DOHH2 (cell line): ENCODE results near the gene GNG12.

ENCODE experiments used
- H3F3A ChIP-seq: fragments of 200-600 bp; sonication (generic), shearing (Covaris generic); 2 replicates; pipeline ENCODE4 v1.6.0; 2016; ENCODE audit warnings: antibody characterized with exemption, mild to moderate bottlenecking; ENCODE audit not compliant: control insufficient read depth, insufficient read depth
- H3K27ac ChIP-seq: fragments of 200-600 bp; sonication (generic); 2 replicates; pipeline ENCODE4 v1.5.1; 2014; ENCODE audit warnings: low read depth, mild to moderate bottlenecking, low read length, moderate library complexity
- H3K27me3 ChIP-seq: fragments of 200-600 bp; sonication (generic); 2 replicates; pipeline ENCODE4 v1.6.1; 2014; ENCODE audit warnings: mild to moderate bottlenecking, low read length, mixed read lengths; ENCODE audit not compliant: control insufficient read depth
- H3K36me3 ChIP-seq: fragments of 200-600 bp; sonication (generic); 2 replicates; pipeline ENCODE4 v1.6.1; 2014; ENCODE audit warnings: mild to moderate bottlenecking, low read length, moderate library complexity, mixed read lengths; ENCODE audit not compliant: control insufficient read depth
- H3K4me1 ChIP-seq: fragments of 200-600 bp; sonication (generic); 2 replicates; pipeline ENCODE4 v1.6.1; 2014; ENCODE audit warnings: mild to moderate bottlenecking, low read length, mixed read lengths; ENCODE audit not compliant: control insufficient read depth
- H3K4me2 ChIP-seq: fragments of 200-600 bp; sonication (generic); 2 replicates; pipeline ENCODE4 v1.6.0; 2014; ENCODE audit warnings: mild to moderate bottlenecking, low read length, moderate library complexity
- H3K4me3 ChIP-seq: fragments of 200-600 bp; sonication (generic); 2 replicates; pipeline ENCODE4 v1.5.1; 2014; ENCODE audit warnings: mild to moderate bottlenecking, low read length, mixed read lengths
- H3K79me2 ChIP-seq: fragments of 200-600 bp; sonication (generic); 2 replicates; pipeline ENCODE4 v1.6.1; 2014; ENCODE audit warnings: mild to moderate bottlenecking, low read length, mixed read lengths; ENCODE audit not compliant: control insufficient read depth
- H3K9me2 ChIP-seq: fragments of 200-600 bp; sonication (generic); replicated peaks from 2 replicates; pipeline ENCODE4 v1.6.1; 2014; ENCODE audit warnings: mild to moderate bottlenecking, low read length, mixed read lengths; ENCODE audit not compliant: control insufficient read depth
- H3K9me3 ChIP-seq: fragments of 200-600 bp; sonication (generic); 2 replicates; pipeline ENCODE4 v1.6.1; 2014; ENCODE audit warnings: antibody characterized with exemption, low read length, mixed read lengths; ENCODE audit not compliant: control insufficient read depth, insufficient read depth
- H4K20me1 ChIP-seq: fragments of 200-600 bp; sonication (generic); 2 replicates; pipeline ENCODE4 v1.6.0; 2014; ENCODE audit warnings: low read depth, mild to moderate bottlenecking, antibody characterized with exemption, low read length, moderate library complexity; ENCODE audit not compliant: control insufficient read depth, insufficient read depth
- CTCF ChIP-seq: fragments of 200-600 bp; sonication (generic); IDR thresholded peaks from one replicate; pipeline ENCODE4 v1.5.1; 2014; ENCODE audit warnings: antibody characterized with exemption, mild to moderate bottlenecking, low read depth, low read length; ENCODE audit not compliant: poor library complexity, severe bottlenecking
- EZH2phosphoT487 ChIP-seq: fragments of 200-600 bp; sonication (generic); IDR thresholded peaks from 2 replicates; pipeline ENCODE4 v1.6.1; 2017; ENCODE audit warnings: borderline replicate concordance, mild to moderate bottlenecking, antibody characterized with exemption, low read length, moderate library complexity, mixed read lengths

GNG12 gene

GRCh38 chr1:67676946-67677345 lies 156.3 kb downstream of the GNG12 start:
- no peaks in the 10 kb centered on the region for H3K27me3 ChIP-seq
- H3K9me3 ChIP-seq, result no peaks in the 10 kb centered on the region
- H3K36me3 ChIP-seq, result no peaks in the 10 kb centered on the region
- H3F3A ChIP-seq, result no peaks in the 10 kb centered on the region
- H3K4me2 ChIP-seq, result peak overlapping the region; percentile 30; the same call in 1 of the 2 replicates
- H3K9me2 ChIP-seq, result no peaks in the 10 kb centered on the region
- H4K20me1 ChIP-seq, result no peaks in the 10 kb centered on the region
- H3K4me3 ChIP-seq, result no peak overlapping the region
- H3K4me1 ChIP-seq, result peaks cover 33% of the 10 kb centered on the region
- H3K79me2 ChIP-seq, result no peaks in the 10 kb centered on the region
- TF ChIP-seq EZH2phosphoT487 (no peak), CTCF (no peak)
- H3K27ac ChIP-seq, result peak overlapping the region; percentile 17; the same call in 1 of the 2 replicates

DNA sequence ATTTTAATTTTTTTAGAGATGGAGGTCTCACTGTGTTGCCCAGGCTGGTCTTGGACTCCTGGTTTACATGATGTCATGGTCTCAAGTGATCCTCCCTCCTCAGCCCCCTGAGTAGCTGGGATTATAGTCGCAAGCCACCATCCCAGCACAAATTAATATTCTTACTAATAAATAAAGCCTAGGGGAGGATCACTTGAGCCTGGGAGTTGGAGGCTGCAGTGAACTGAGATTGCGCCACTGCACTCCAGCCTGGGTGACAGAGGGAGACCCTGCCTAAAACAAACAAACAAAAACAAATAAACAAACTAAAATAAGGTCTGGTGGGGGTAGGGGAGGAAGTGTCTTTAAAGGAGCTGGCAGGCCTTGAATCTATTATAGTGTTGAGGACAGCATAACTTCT lies 157.0 kb downstream of the GNG12 start:
- no peaks in the 10 kb centered on the region for H4K20me1 ChIP-seq
- H3K79me2 ChIP-seq, result no peaks in the 10 kb centered on the region
- H3K4me3 ChIP-seq, result no peak overlapping the region

GRCh38 chr1:67675800-67676199 lies 157.5 kb downstream of the GNG12 start:
- H4K20me1 ChIP-seq, result no peaks in the 10 kb centered on the region
- 0 out of 2 replicates have a peak overlapping the region, but pooled peaks have one; percentile 12 for H3K27ac ChIP-seq

More for the DNA sequence above, 157.0 kb downstream of the GNG12 start:
- H3K27ac ChIP-seq, result peak overlapping the region; percentile 17; the same call in 1 of the 2 replicates
- TF ChIP-seq EZH2phosphoT487, result no peak
- no peak for TF ChIP-seq CTCF
- no peaks in the 10 kb centered on the region for H3K9me2 ChIP-seq
- H3K4me1 ChIP-seq, result peaks cover 33% of the 10 kb centered on the region
- no peaks in the 10 kb centered on the region for H3K36me3 ChIP-seq
- no peaks in the 10 kb centered on the region for H3K27me3 ChIP-seq
- H3K9me3 ChIP-seq, result no peaks in the 10 kb centered on the region
- H3F3A ChIP-seq, result no peaks in the 10 kb centered on the region
- peak overlapping the region; percentile 30 for H3K4me2 ChIP-seq

More at GRCh38 chr1:67675800-67676199, 157.5 kb downstream of the GNG12 start:
- Histone ChIP-seq H3K36me3 (no peaks in the 10 kb centered on the region), H3K9me3 (no peaks in the 10 kb centered on the region), H3K9me2 (no peaks in the 10 kb centered on the region), H3K4me2 (peak overlapping the region; percentile 56), H3K27me3 (peaks cover under 1% of the 10 kb centered on the region; the same call in 1 of the 2 replicates), H3K4me3 (no peak overlapping the region), H3K4me1 (peaks cover 33% of the 10 kb centered on the region), H3F3A (no peaks in the 10 kb centered on the region), H3K79me2 (no peaks in the 10 kb centered on the region)
- TF ChIP-seq EZH2phosphoT487 (no peak), CTCF (no peak)
